H1 (cell line): ENCODE data around the gene UBE2I. TPM values are rescaled to one million over a fixed set of nuclear protein-coding genes. Genes with fewer than 3 reads are reported as not detected.
A peak's percentile ranks its signal among the peaks of the same experiment; 100 is the strongest.

Experiments
- CTCF ChIA-PET: fragments of 300-600 bp; sonication (Branson Sonifier 250); formaldehyde crosslinking; loops from one replicate; lab custom pipeline; 2021; ENCODE audit not compliant: partially characterized antibody; lab: Charles Lee
- POLR2A ChIA-PET: fragments of 300-600 bp; sonication (Branson Sonifier 250); formaldehyde crosslinking; loops from one replicate; lab custom pipeline; 2021; ENCODE audit warnings: inconsistent platforms; ENCODE audit not compliant: partially characterized antibody; lab: Charles Lee
- DNase-seq, 2 experiments: peaks; one replicate each; pipeline versions ENCODE4 v3.0.0 to v3.0.0-alpha.2; 2010 to 2022; ENCODE audit warnings: low spot score in 2 of 2, low read depth in 1 of 2, mixed read lengths in 1 of 2
- FAIRE-seq: peaks from 2 replicates; lab custom pipeline; 2011; peaks lifted over from hg19 to GRCh38; lab: Jason Lieb, UNC
- H2AFZ ChIP-seq: 2 replicates; pipeline ENCODE4 v1.8.1; 2012; ENCODE audit warnings: low read length, inconsistent platforms
- H2AK5ac ChIP-seq: 2 replicates; pipeline ENCODE4 v1.6.1; 2013; ENCODE audit warnings: low read depth, low read length
- H2BK120ac ChIP-seq: replicated peaks from 2 replicates; pipeline ENCODE3; 2013; ENCODE audit warnings: low read depth, low read length, inconsistent platforms
- H2BK12ac ChIP-seq: 2 replicates; pipeline ENCODE4 v1.6.1; 2013; ENCODE audit warnings: low read depth, low read length
- H2BK15ac ChIP-seq: 2 replicates; pipeline ENCODE4 v1.6.1; 2013; ENCODE audit warnings: low read length
- H2BK20ac ChIP-seq: 2 replicates; pipeline ENCODE4 v1.6.1; 2013; ENCODE audit warnings: low read length
- H2BK5ac ChIP-seq: 2 replicates; pipeline ENCODE4 v1.6.1; 2013; ENCODE audit warnings: low read depth, low read length
- H3K14ac ChIP-seq: 2 replicates; pipeline ENCODE4 v1.6.1; 2013; ENCODE audit warnings: inconsistent platforms; ENCODE audit not compliant: insufficient read length
- H3K18ac ChIP-seq: 2 replicates; pipeline ENCODE4 v1.6.1; 2013; ENCODE audit warnings: low read length; ENCODE audit errors: extremely low read depth
- H3K23ac ChIP-seq: 2 replicates; pipeline ENCODE4 v1.6.1; 2013; ENCODE audit warnings: inconsistent platforms; ENCODE audit not compliant: insufficient read length
- H3K23me2 ChIP-seq: 2 replicates; pipeline ENCODE4 v1.6.1; 2013; ENCODE audit warnings: low read depth, low read length
- H3K27ac ChIP-seq: 2 replicates; pipeline ENCODE4 v1.6.1; 2011; ENCODE audit warnings: low read depth, low read length, inconsistent platforms
- H3K27me3 ChIP-seq, 4 experiments: replicated peaks in 1 of 4; 1 replicate in 1 of 4; 2 replicates in 3 of 4; pipeline versions ENCODE4 v1.6.1 to v1.8.1; 2011 to 2013; ENCODE audit warnings: low read length in 3 of 4, mild to moderate bottlenecking in 3 of 4, inconsistent platforms in 2 of 4, mixed read lengths in 2 of 4, moderate library complexity in 1 of 4; ENCODE audit not compliant: control insufficient read depth in 3 of 4, insufficient read depth in 3 of 4; ENCODE audit errors: extremely low read depth in 1 of 4
- H3K36me3 ChIP-seq, 4 experiments: 2 replicates each; pipeline versions ENCODE4 v1.6.1 to v1.8.1; 2011 to 2013; ENCODE audit warnings: mild to moderate bottlenecking in 4 of 4, low read length in 3 of 4, moderate library complexity in 2 of 4, control low read depth in 1 of 4, inconsistent platforms in 1 of 4; ENCODE audit not compliant: insufficient read depth in 4 of 4, control insufficient read depth in 2 of 4
- H3K4ac ChIP-seq: replicated peaks from 2 replicates; pipeline ENCODE3; 2013; ENCODE audit warnings: low read length, low read depth, mixed read lengths, inconsistent platforms; ENCODE audit not compliant: insufficient read length
- H3K4me1 ChIP-seq, 4 experiments: replicated peaks in 1 of 4; 1 replicate in 1 of 4; 2 replicates in 3 of 4; pipeline versions ENCODE4 v1.6.1 to v1.8.1; 2011 to 2013; ENCODE audit warnings: low read length in 3 of 4, inconsistent platforms in 2 of 4, mixed read lengths in 1 of 4; ENCODE audit not compliant: insufficient read depth in 4 of 4, control insufficient read depth in 3 of 4
- H3K4me2 ChIP-seq, 2 experiments: 2 replicates each; pipeline versions ENCODE4 v1.6.1 to v1.8.1; 2011 to 2013; ENCODE audit warnings: low read depth in 2 of 2, low read length in 2 of 2, control low read depth in 1 of 2, inconsistent platforms in 1 of 2, mild to moderate bottlenecking in 1 of 2; ENCODE audit not compliant: insufficient read depth in 1 of 2
- H3K4me3 ChIP-seq, 4 experiments: fragments of 200-600, 300-600 bp in 1 of 4; sonication (generic), shearing (Covaris generic), sonication (Bioruptor Twin) in 1 of 4; 2 replicates each; pipeline versions ENCODE4 v1.5.1 to v1.8.1; 2011 to 2016; ENCODE audit warnings: low read length in 4 of 4, low read depth in 3 of 4, control low read depth in 2 of 4, inconsistent platforms in 2 of 4, mild to moderate bottlenecking in 2 of 4, mixed read lengths in 1 of 4, moderate library complexity in 1 of 4; ENCODE audit not compliant: insufficient read depth in 2 of 4; ENCODE audit errors: extremely low read depth in 1 of 4
- H3K56ac ChIP-seq: replicated peaks from 2 replicates; pipeline ENCODE3; 2013; ENCODE audit warnings: low read depth, mild to moderate bottlenecking, mixed read lengths, low read length, inconsistent platforms; ENCODE audit not compliant: insufficient read length
- H3K79me1 ChIP-seq: 2 replicates; pipeline ENCODE4 v1.6.1; 2013; ENCODE audit warnings: low read depth, low read length, control low read depth
- H3K79me2 ChIP-seq, 2 experiments: 2 replicates each; pipeline versions ENCODE4 v1.6.1 to v1.8.1; 2012 to 2013; ENCODE audit warnings: low read length in 2 of 2, mild to moderate bottlenecking in 2 of 2, inconsistent platforms in 1 of 2; ENCODE audit not compliant: insufficient read depth in 2 of 2, control insufficient read depth in 1 of 2
- H3K9ac ChIP-seq, 4 experiments: replicated peaks in 1 of 4; 1 replicate in 1 of 4; 2 replicates in 3 of 4; pipeline versions ENCODE4 v1.6.1 to v1.8.1; 2011 to 2013; ENCODE audit warnings: low read depth in 3 of 4, low read length in 3 of 4, control low read depth in 2 of 4, mild to moderate bottlenecking in 2 of 4, moderate library complexity in 2 of 4, inconsistent platforms in 1 of 4; ENCODE audit errors: extremely low read depth in 1 of 4
- H3K9me3 ChIP-seq, 2 experiments: 2 replicates each; pipeline versions ENCODE4 v1.6.1 to v1.8.1; 2012 to 2013; ENCODE audit warnings: mild to moderate bottlenecking in 2 of 2, moderate library complexity in 2 of 2, control low read depth in 1 of 2, inconsistent platforms in 1 of 2, low read depth in 1 of 2, low read length in 1 of 2, mixed read lengths in 1 of 2; ENCODE audit not compliant: insufficient read depth in 2 of 2
- H4K20me1 ChIP-seq, 2 experiments: replicated peaks in 1 of 2; 2 replicates each; pipeline versions ENCODE3 to v1.8.1; 2011 to 2013; ENCODE audit warnings: inconsistent platforms in 2 of 2, low read length in 2 of 2, mild to moderate bottlenecking in 1 of 2; ENCODE audit not compliant: insufficient read depth in 2 of 2, control insufficient read depth in 1 of 2
- H4K5ac ChIP-seq: 2 replicates; pipeline ENCODE4 v1.6.1; 2013; ENCODE audit warnings: low read length, low read depth, mixed read lengths, inconsistent platforms; ENCODE audit not compliant: insufficient read length
- H4K8ac ChIP-seq: 2 replicates; pipeline ENCODE4 v1.8.0; 2013; ENCODE audit warnings: mild to moderate bottlenecking, moderate library complexity, low read length, inconsistent platforms; ENCODE audit not compliant: insufficient read depth; ENCODE audit errors: extremely low read depth
- H4K91ac ChIP-seq: replicated peaks from 2 replicates; pipeline ENCODE3; 2013; ENCODE audit warnings: low read length, mixed read lengths, inconsistent platforms; ENCODE audit not compliant: insufficient read length
- CBX8 ChIP-seq: fragments of 300-800, 300-1000 bp; sonication (generic); IDR thresholded peaks from 2 replicates; pipeline ENCODE4 v1.7.1; 2016; ENCODE audit warnings: low read depth, low read length, borderline replicate concordance
- EGR1 ChIP-seq: IDR thresholded peaks from 2 replicates; pipeline ENCODE4 v1.6.1; 2011; ENCODE audit warnings: low read depth, low read length, borderline replicate concordance
- WGBS, 2 experiments: shearing (Covaris generic) in 1 of 2; methylation state at CpG; one replicate each; pipeline versions ENCODE4 v1.1.6 to v1.1.7; 2013 to 2015; ENCODE audit warnings: low lambda C conversion rate in 2 of 2, mixed read lengths in 2 of 2, inconsistent platforms in 1 of 2, low coverage in 1 of 2, missing lambda C conversion rate in 1 of 2; ENCODE audit not compliant: insufficient replicate concordance in 2 of 2, insufficient coverage in 1 of 2, insufficient read length in 1 of 2; ENCODE audit errors: extremely low coverage in 1 of 2, missing lambda C conversion rate in 1 of 2; 5-methylcytosine and 5-hydroxymethylcytosine counted together
- polyA plus RNA-seq, 7 experiments: library from polyadenylated mRNA; depleted of rRNA in 3 of 7; stranded (reverse) in 5 of 7; unstranded in 2 of 7; fragments of >200 nt in 5 of 7; fragments of 200-250 nt in 2 of 7; gene quantifications; 1 replicate in 5 of 7; 2 replicates in 1 of 7; 4 replicates in 1 of 7; pipeline versions ENCODE4 v1.2.1 to v1.2.3, GENCODE V29; 2011 to 2013; ENCODE audit warnings: missing spikeins in 2 of 7, mixed read lengths in 2 of 7
- total RNA-seq: library from RNA; stranded (reverse); fragmentation: NEBNext Ultra II Directional; extraction: Animal tissue kit (Norgen Biotek cat#: 25700); gene quantifications from 2 replicates; pipeline ENCODE4 v1.2.1, GENCODE V29; 2021

The UBE2I gene
- total and polyA plus RNA-seq, 2 of the 8 experiments (the other 6 are each of a cell fraction or from before 2014, with no cell fraction given), result 148 to 268 TPM

DNA sequence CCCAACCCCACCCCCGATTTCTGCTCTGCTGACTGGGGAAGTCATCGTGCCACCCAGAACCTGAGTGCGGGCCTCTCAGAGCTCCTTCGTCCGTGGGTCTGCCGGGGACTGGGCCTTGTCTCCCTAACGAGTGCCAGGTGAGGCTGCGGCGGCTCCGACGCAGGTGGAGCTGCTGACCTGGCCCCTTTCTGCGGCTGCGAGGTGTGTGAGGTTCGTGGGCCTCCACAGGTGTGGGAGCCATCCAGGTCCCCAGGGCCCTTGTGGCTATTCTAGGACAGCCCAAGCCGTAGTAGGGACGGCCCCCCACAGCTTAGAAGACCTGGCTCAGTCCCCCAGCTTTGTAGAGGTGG lies 3.0 kb downstream of the UBE2I start:
- no peak for FAIRE-seq
- Histone ChIP-seq H3K4me2 (no peak overlapping the region; a peak in 1 of 4 replicates), H2AK5ac (no peak overlapping the region), H4K91ac (no peak overlapping the region), H3K27me3 (no peaks in the 10 kb centered on the region), H3K4me1 (peaks cover 0 to 12% (median 5%) of the 10 kb centered on the region in 4 experiments; a peak in 5 of 7 replicates), H4K5ac (no peak overlapping the region), H3K18ac (no peak overlapping the region), H3K9ac (no peak overlapping the region), H3K9me3 (no peaks in the 10 kb centered on the region), H3K27ac (no peak overlapping the region), H3K4me3 (no peak overlapping the region), H3K23me2 (peaks cover 22% of the 10 kb centered on the region), H3K14ac (no peak overlapping the region), H2AFZ (no peak overlapping the region), H4K8ac (peak overlapping the region; percentile 79), H4K20me1 (peaks cover 52 to 56% of the 10 kb centered on the region in 2 experiments), H3K36me3 (peaks cover 19 to 46% (median 33%) of the 10 kb centered on the region in 4 experiments; a peak in 7 of 8 replicates), H2BK20ac (no peak overlapping the region), H3K79me1 (peaks cover 7% of the 10 kb centered on the region; the same call in 1 of the 2 replicates), H2BK5ac (no peak overlapping the region), H3K4ac (no peak overlapping the region), H3K79me2 (peaks cover 36 to 69% of the 10 kb centered on the region in 2 experiments), H3K23ac (no peak overlapping the region), H2BK120ac (no peak overlapping the region), H2BK15ac (no peak overlapping the region), H3K56ac (no peak overlapping the region), H2BK12ac (no peak overlapping the region)
- 96% methylated on average over 16 of the region's 16 CpGs; no CpG with 5 or more reads in 1 of the 2 experiments for WGBS, 2 experiments
- ChIA-PET POLR2A (interaction anchor here (0.6 to 11.4 kb wide), 8 partner anchors 8 to 139 kb away, joined by 3 to 106 read pairs (median 6); no protein-coding TSS in a partner anchor), CTCF (interaction anchor here (1.0 to 1.9 kb wide), 6 partner anchors 11 to 35 kb away, joined by 3 to 4 read pairs (median 4); no protein-coding TSS in a partner anchor)
- no peak for TF ChIP-seq EGR1
- no peak for TF ChIP-seq CBX8
- DNase-seq, result no peak
